ENCODE results near the gene MCAT. TPM values are rescaled to one million over a fixed set of nuclear protein-coding genes. Genes with fewer than 3 reads are reported as not detected.

MCAT gene
- total and polyA plus RNA-seq, 2 donors (not counting 3 experiments of a cell fraction or from before 2014, with no cell fraction given), result 16.9 to 23.2 TPM

DNA sequence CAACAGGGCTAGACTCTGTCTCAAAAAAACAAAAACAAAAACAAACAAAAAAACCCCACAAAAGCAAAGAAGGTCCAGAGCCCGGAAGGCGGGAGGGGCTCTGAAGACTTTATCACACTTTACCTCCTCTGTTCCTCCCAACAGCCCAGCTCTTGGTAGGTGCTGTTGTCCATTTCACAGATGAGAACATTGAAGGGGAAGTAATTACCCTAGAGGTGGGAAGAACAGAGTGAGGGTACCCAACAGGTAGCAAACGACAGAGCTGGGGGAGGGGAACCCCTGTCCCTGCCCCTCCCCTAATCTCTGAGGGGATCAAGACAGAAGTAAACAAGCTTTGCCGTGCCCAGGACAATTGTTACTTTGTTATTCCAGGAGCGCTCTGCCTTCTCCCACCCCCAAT lies 33.7 kb downstream of the MCAT start:
- Histone ChIP-seq H3K4me2 (ENCODE audit: insufficient read depth, low read length) (no peak overlapping the region), H3K4me1 (ENCODE audit: control insufficient read depth, extremely low read depth, insufficient read depth, low read length) (no peaks in the 10 kb centered on the region), H3K36me3 (ENCODE audit: control insufficient read depth in 2 of 2, extremely low read depth in 1 of 2, insufficient read depth in 2 of 2, low read length in 2 of 2) (no peaks in the 10 kb centered on the region), H3K9me1 (replicated peaks; ENCODE audit: control insufficient read depth, extremely low read depth, insufficient read depth, low read length) (no peaks in the 10 kb centered on the region), H3K79me2 (ENCODE audit: control insufficient read depth, insufficient read depth, low read length) (no peaks in the 10 kb centered on the region), H2AFZ (ENCODE audit: low read depth, low read length) (no peak overlapping the region), H3K27me3 (ENCODE audit: control insufficient read depth in 2 of 2, insufficient read depth in 2 of 2, low read length in 2 of 2) (peaks cover 16 to 22% of the 10 kb centered on the region in 2 experiments), H3K9ac (replicated peaks; ENCODE audit: extremely low read depth, insufficient read depth, low read length) (no peak overlapping the region), H4K20me1 (replicated peaks; ENCODE audit: control insufficient read depth, extremely low read depth, insufficient read depth, low read length) (no peaks in the 10 kb centered on the region), H3K27ac (ENCODE audit: insufficient read depth, low read depth, low read length) (no peak overlapping the region), H3K9me3 (replicated peaks; ENCODE audit: control insufficient read depth, insufficient read depth, low read length) (no peaks in the 10 kb centered on the region), H3K4me3 (replicated peaks in 1 of 3; ENCODE audit: insufficient read depth in 1 of 3, low read depth in 1 of 3, low read length in 3 of 3) (no peak overlapping the region)
- DNase-seq (ENCODE audit: low read depth, low spot score), result no peak
- no peak for TF ChIP-seq POLR2AphosphoS5 (IDR thresholded peaks at IDR 0.05; ENCODE audit: insufficient read depth, low read depth, low read length)
- TF ChIP-seq JUN (IDR thresholded peaks at IDR 0.05; ENCODE audit: borderline replicate concordance, insufficient read depth, insufficient read length, low read depth), result no peak
- TF ChIP-seq FOS (IDR thresholded peaks at IDR 0.05; ENCODE audit: borderline replicate concordance, insufficient read depth, low read length), result no peak
- TF ChIP-seq MYC (IDR thresholded peaks at IDR 0.05; ENCODE audit: low read depth, low read length), result no peak
- no peak for TF ChIP-seq GATA2 (IDR thresholded peaks at IDR 0.05; ENCODE audit: insufficient read depth, insufficient read length, low read depth, low read length)
- TF ChIP-seq EZH2 (IDR thresholded peaks at IDR 0.05; ENCODE audit: borderline replicate concordance, low read depth, low read length, severe bottlenecking), result no peak
- TF ChIP-seq, protein P1, sequence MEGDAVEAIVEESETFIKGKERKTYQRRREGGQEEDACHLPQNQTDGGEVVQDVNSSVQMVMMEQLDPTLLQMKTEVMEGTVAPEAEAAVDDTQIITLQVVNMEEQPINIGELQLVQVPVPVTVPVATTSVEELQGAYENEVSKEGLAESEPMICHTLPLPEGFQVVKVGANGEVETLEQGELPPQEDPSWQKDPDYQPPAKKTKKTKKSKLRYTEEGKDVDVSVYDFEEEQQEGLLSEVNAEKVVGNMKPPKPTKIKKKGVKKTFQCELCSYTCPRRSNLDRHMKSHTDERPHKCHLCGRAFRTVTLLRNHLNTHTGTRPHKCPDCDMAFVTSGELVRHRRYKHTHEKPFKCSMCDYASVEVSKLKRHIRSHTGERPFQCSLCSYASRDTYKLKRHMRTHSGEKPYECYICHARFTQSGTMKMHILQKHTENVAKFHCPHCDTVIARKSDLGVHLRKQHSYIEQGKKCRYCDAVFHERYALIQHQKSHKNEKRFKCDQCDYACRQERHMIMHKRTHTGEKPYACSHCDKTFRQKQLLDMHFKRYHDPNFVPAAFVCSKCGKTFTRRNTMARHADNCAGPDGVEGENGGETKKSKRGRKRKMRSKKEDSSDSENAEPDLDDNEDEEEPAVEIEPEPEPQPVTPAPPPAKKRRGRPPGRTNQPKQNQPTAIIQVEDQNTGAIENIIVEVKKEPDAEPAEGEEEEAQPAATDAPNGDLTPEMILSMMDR (IDR thresholded peaks at IDR 0.05; ENCODE audit: extremely low read depth in 1 of 2, insufficient read depth in 1 of 2, low read depth in 1 of 2, low read length in 2 of 2), result no peak
- TF ChIP-seq POLR2A (IDR thresholded peaks at IDR 0.05; ENCODE audit: low read depth, low read length), result no peak
- TF ChIP-seq, protein P2, sequence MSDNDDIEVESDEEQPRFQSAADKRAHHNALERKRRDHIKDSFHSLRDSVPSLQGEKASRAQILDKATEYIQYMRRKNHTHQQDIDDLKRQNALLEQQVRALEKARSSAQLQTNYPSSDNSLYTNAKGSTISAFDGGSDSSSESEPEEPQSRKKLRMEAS (IDR thresholded peaks at IDR 0.05; ENCODE audit: insufficient read depth, insufficient read length), result no peak
- dilution Hi-C loops (cut with MboI; ENCODE audit: extremely low pct_ligation_motif_present, low sequenced_read_pairs), result no loop called here
- no TSS peak for BruUV-seq (replicated peaks)
- ChIA-PET POLR2A (no interaction called here), CTCF (interaction anchor here (1.2 to 3.6 kb wide), 6 partner anchors 11 to 242 kb away, joined by 3 to 17 read pairs (median 4); no protein-coding TSS in a partner anchor)
- FAIRE-seq, result no peak
- intact Hi-C loops (cut with micrococcal nuclease), result no loop called here

All from endothelial cell of umbilical vein (primary cell).